IMR-90 (cell line): Measurements from ENCODE around the gene KPNA3. TPM values are rescaled to one million over a fixed set of nuclear protein-coding genes. Genes with fewer than 3 reads are reported as not detected.

Source experiments
- ATAC-seq: fragments of 200-7000 bp; cut with Tn5 transposase; 2 replicates; pipeline ENCODE4 v1.9.1; 2020; ENCODE audit warnings: low read depth, mild to moderate bottlenecking, moderate library complexity
- BruUV-seq: library from RNA; stranded (reverse); fragments of 400-500 nt; replicated peaks from 2 replicates; lab custom pipeline; 2021; lab: Mats Ljungman, UMichigan
- CTCF ChIA-PET: fragments of 300-600 bp; formaldehyde crosslinking; extraction: SDS; loops from one replicate; lab custom pipeline; 2021; ENCODE audit warnings: antibody characterized with exemption; lab: Yijun Ruan, JAX
- POLR2A ChIA-PET: fragments of 300-600 bp; sonication (Branson Sonifier 250); formaldehyde crosslinking; loops from one replicate; lab custom pipeline; 2022; ENCODE audit warnings: antibody characterized with exemption; ENCODE audit not compliant: unreplicated experiment; lab: Charles Lee
- DNase-seq: peaks from one replicate; pipeline ENCODE4 v3.0.0; 2013
- H2AFZ ChIP-seq: replicated peaks from 2 replicates; pipeline ENCODE3; 2013; ENCODE audit warnings: low read length, mild to moderate bottlenecking; ENCODE audit not compliant: poor library complexity
- H2AK5ac ChIP-seq: 2 replicates; pipeline ENCODE4 v1.6.1; 2013; ENCODE audit warnings: low read depth, low read length, inconsistent platforms
- H2AK9ac ChIP-seq: replicated peaks from 2 replicates; pipeline ENCODE3; 2013; ENCODE audit warnings: mild to moderate bottlenecking, low read depth, low read length, moderate library complexity; ENCODE audit not compliant: poor library complexity
- H2BK120ac ChIP-seq: 2 replicates; pipeline ENCODE4 v1.6.1; 2013; ENCODE audit warnings: low read depth, low read length, inconsistent platforms
- H2BK15ac ChIP-seq: 3 replicates; pipeline ENCODE4 v1.6.1; 2013; ENCODE audit warnings: low read depth, low read length, inconsistent platforms
- H2BK20ac ChIP-seq: 2 replicates; pipeline ENCODE4 v1.6.1; 2013; ENCODE audit warnings: low read depth, mild to moderate bottlenecking, inconsistent platforms, low read length, moderate library complexity
- H2BK5ac ChIP-seq: 2 replicates; pipeline ENCODE4 v1.6.1; 2013; ENCODE audit warnings: mild to moderate bottlenecking, low read depth, low read length, inconsistent platforms; ENCODE audit not compliant: poor library complexity, severe bottlenecking
- H3K14ac ChIP-seq: replicated peaks from 2 replicates; pipeline ENCODE4 v1.6.1; 2013; ENCODE audit warnings: low read depth, low read length, inconsistent platforms
- H3K18ac ChIP-seq: 2 replicates; pipeline ENCODE4 v1.6.1; 2013; ENCODE audit warnings: low read depth, low read length, control low read depth
- H3K23ac ChIP-seq: 2 replicates; pipeline ENCODE4 v1.6.1; 2013; ENCODE audit warnings: low read depth, low read length, inconsistent platforms
- H3K27ac ChIP-seq: 2 replicates; pipeline ENCODE4 v1.5.1; 2013; ENCODE audit warnings: mild to moderate bottlenecking, control low read depth, low read length; ENCODE audit not compliant: insufficient read depth
- H3K27me3 ChIP-seq: 2 replicates; pipeline ENCODE4 v1.6.1; 2013; ENCODE audit warnings: low read length; ENCODE audit not compliant: control insufficient read depth, insufficient read depth
- H3K36me3 ChIP-seq: 2 replicates; pipeline ENCODE4 v1.6.1; 2013; ENCODE audit warnings: low read length, mixed read lengths; ENCODE audit not compliant: control insufficient read depth, insufficient read depth
- H3K4ac ChIP-seq: 2 replicates; pipeline ENCODE4 v1.6.1; 2013; ENCODE audit warnings: low read depth, low read length, inconsistent platforms
- H3K4me1 ChIP-seq: 2 replicates; pipeline ENCODE4 v1.6.1; 2013; ENCODE audit warnings: low read length, mixed read lengths; ENCODE audit not compliant: control insufficient read depth, insufficient read depth
- H3K4me2 ChIP-seq: 2 replicates; pipeline ENCODE4 v1.6.1; 2013; ENCODE audit warnings: low read depth, mild to moderate bottlenecking, control low read depth, low read length, moderate library complexity
- H3K4me3 ChIP-seq: 2 replicates; pipeline ENCODE4 v1.5.1; 2013; ENCODE audit warnings: low read depth, mild to moderate bottlenecking, control low read depth, low read length, moderate library complexity; ENCODE audit not compliant: insufficient read depth
- H3K56ac ChIP-seq: 2 replicates; pipeline ENCODE4 v1.6.1; 2013; ENCODE audit warnings: low read length, inconsistent platforms; ENCODE audit not compliant: insufficient read depth; ENCODE audit errors: extremely low read depth
- H3K79me1 ChIP-seq, 2 experiments: 2 replicates each; pipeline ENCODE4 v1.6.1; 2013; ENCODE audit warnings: low read length in 2 of 2, inconsistent platforms in 1 of 2, low read depth in 1 of 2
- H3K9ac ChIP-seq: 2 replicates; pipeline ENCODE4 v1.6.1; 2013; ENCODE audit warnings: low read depth, low read length, control low read depth
- H3K9me1 ChIP-seq: 2 replicates; pipeline ENCODE4 v1.6.1; 2013; ENCODE audit warnings: low read length, inconsistent platforms; ENCODE audit not compliant: insufficient read depth
- H3K9me3 ChIP-seq: 2 replicates; pipeline ENCODE4 v1.6.1; 2013; ENCODE audit warnings: low read length; ENCODE audit not compliant: control insufficient read depth, insufficient read depth
- H4K20me1 ChIP-seq: 2 replicates; pipeline ENCODE4 v1.6.1; 2013; ENCODE audit warnings: low read length, inconsistent platforms; ENCODE audit not compliant: insufficient read depth
- H4K5ac ChIP-seq: 2 replicates; pipeline ENCODE4 v1.6.1; 2013; ENCODE audit warnings: mild to moderate bottlenecking, low read depth, low read length, control low read depth
- H4K8ac ChIP-seq, 2 experiments: 2 replicates each; pipeline ENCODE4 v1.6.1; 2013; ENCODE audit warnings: low read depth in 2 of 2, low read length in 2 of 2, control low read depth in 1 of 2, inconsistent platforms in 1 of 2
- H4K91ac ChIP-seq: 2 replicates; pipeline ENCODE4 v1.6.1; 2013; ENCODE audit warnings: low read depth, low read length, inconsistent platforms; ENCODE audit not compliant: insufficient read depth
- POLR2A ChIP-seq: IDR thresholded peaks from 2 replicates; pipeline ENCODE4 v1.6.1; 2012; ENCODE audit warnings: mild to moderate bottlenecking, low read depth, low read length
- WGBS, 2 experiments: methylation state at CpG; one replicate each; pipeline versions ENCODE4 v1.1.5 to v1.1.7; 2013; ENCODE audit warnings: missing lambda C conversion rate in 2 of 2; ENCODE audit not compliant: insufficient read length in 1 of 2; ENCODE audit errors: extremely low coverage in 2 of 2; 5-methylcytosine and 5-hydroxymethylcytosine counted together
- dilution Hi-C: fragments of 300-500 bp; cut with HindIII; formaldehyde crosslinking; loops from one replicate; pipeline ENCODE4 v1.14.3; 2018; ENCODE audit warnings: low sequenced_read_pairs; ENCODE audit not compliant: unreplicated experiment
- in situ Hi-C: fragments of 300-500 bp; cut with MboI; formaldehyde crosslinking; loops from 3 replicates; pipeline ENCODE4 v1.14.3; 2019; ENCODE audit warnings: low sequenced_read_pairs, inconsistent platforms, mixed read lengths
- intact Hi-C: fragments of 100-400 bp; cut with micrococcal nuclease; formaldehyde crosslinking; loops from 2 replicates; pipeline ENCODE4 v1.10.0; 2022
- polyA plus RNA-seq, 3 experiments: library from polyadenylated mRNA; depleted of rRNA; stranded (reverse); fragments of >200 nt; gene quantifications; 2 replicates each; pipeline ENCODE4 v1.2.3, GENCODE V29; 2012; ENCODE audit warnings: low replicate concordance in 1 of 3
- total RNA-seq: library from RNA; depleted of rRNA; stranded (reverse); fragments of >200 nt; gene quantifications from 2 replicates; pipeline ENCODE4 v1.2.3, GENCODE V29; 2012

KPNA3 gene
- total and polyA plus RNA-seq, 2 of the 4 experiments (the other 2 are of a cell fraction), result 25.3 to 48.6 TPM

GRCh38 chr13:49683489-49683888 is 109.0 kb downstream of the KPNA3 start:
- Histone ChIP-seq H4K8ac (no peak overlapping the region), H3K14ac (no peak overlapping the region), H2BK120ac (no peak overlapping the region), H3K36me3 (peaks cover 19% of the 10 kb centered on the region), H3K4ac (no peak overlapping the region), H3K9me3 (no peaks in the 10 kb centered on the region), H3K56ac (no peak overlapping the region), H3K4me2 (no peak overlapping the region), H4K5ac (no peak overlapping the region), H2BK15ac (no peak overlapping the region), H3K18ac (no peak overlapping the region), H2AK5ac (no peak overlapping the region), H3K23ac (no peak overlapping the region), H3K4me3 (no peak overlapping the region), H3K4me1 (peaks cover 4% of the 10 kb centered on the region), H2BK20ac (no peak overlapping the region), H3K9me1 (peaks cover 13% of the 10 kb centered on the region), H2AK9ac (no peak overlapping the region), H4K20me1 (peaks cover 18% of the 10 kb centered on the region), H2AFZ (no peak overlapping the region), H3K9ac (no peak overlapping the region), H3K79me1 (peaks cover 38 to 64% of the 10 kb centered on the region in 2 experiments), H3K27me3 (no peaks in the 10 kb centered on the region), H4K91ac (no peak overlapping the region), H2BK5ac (no peak overlapping the region), H3K27ac (no peak overlapping the region)
- DNase-seq, result no peak
- WGBS, 2 experiments, result no CpG with 5 or more reads among the region's 6 CpGs
- POLR2A ChIA-PET, result no interaction called here
- dilution Hi-C loops, result no loop called here
- no peak for ATAC-seq
- BruUV-seq, result no TSS peak
- in situ Hi-C loops, result no loop called here
- CTCF ChIA-PET, result no interaction called here
- TF ChIP-seq POLR2A, result no peak
- intact Hi-C loops, result no loop called here
